HT-29 (cell line): ENCODE measurements around the gene ITGB2. TPM values are rescaled to one million over a fixed set of nuclear protein-coding genes. Genes with fewer than 3 reads are reported as not detected.
A peak's percentile ranks its signal among the peaks of the same experiment; 100 is the strongest.

Experiments used
- DNase-seq: peaks from one replicate; pipeline ENCODE4 v3.0.0-alpha.2; 2015; ENCODE audit warnings: low spot score
- total RNA-seq: library from RNA; depleted of rRNA; stranded (reverse); fragments of >200 nt; shearing (Covaris generic); gene quantifications from 2 replicates; pipeline ENCODE4 v1.2.3, GENCODE V29; 2014

Gene ITGB2
- total RNA-seq, 1 experiment from 2014 or later: not detected

DNA sequence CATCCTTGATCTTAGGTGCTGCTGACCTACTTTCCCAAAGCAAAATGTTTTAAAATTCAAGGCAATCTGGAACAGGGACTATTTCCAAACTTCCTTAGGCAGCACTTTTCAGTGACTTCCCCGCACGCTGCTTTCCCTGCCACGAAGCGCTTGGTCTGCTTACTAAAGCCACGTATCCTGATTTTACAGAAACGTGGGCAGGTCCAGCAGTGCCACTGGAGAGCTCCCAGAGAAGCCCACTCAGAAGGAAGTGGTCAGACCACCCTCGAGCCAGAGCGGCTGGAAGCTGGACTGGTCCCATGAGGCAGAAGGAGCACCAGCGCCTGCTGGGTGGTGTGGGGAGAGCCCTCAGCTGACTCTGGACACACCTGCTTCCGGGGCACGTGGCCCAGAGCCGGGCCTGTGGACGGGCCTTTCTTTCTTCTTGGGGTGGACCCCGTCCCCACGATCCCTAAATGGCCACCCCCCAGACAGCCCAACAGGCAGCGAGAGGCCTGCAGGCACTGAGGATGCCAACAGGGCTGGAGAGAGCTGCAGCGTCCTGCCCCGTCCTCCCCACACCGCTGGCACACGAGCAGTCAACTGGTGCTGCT lies 70.4 kb downstream of the ITGB2 start:
- no peak for DNase-seq

- DNase-seq: peak; percentile 31
These were observed 71.0 kb downstream of the ITGB2 start for GRCh38 chr21:44849616-44850130.

- DNase-seq: no peak
These were observed 71.7 kb downstream of the ITGB2 start for GRCh38 chr21:44848821-44849521.

- no peak for DNase-seq
These were observed 73.2 kb downstream of the ITGB2 start for GRCh38 chr21:44847261-44848056.

DNA sequence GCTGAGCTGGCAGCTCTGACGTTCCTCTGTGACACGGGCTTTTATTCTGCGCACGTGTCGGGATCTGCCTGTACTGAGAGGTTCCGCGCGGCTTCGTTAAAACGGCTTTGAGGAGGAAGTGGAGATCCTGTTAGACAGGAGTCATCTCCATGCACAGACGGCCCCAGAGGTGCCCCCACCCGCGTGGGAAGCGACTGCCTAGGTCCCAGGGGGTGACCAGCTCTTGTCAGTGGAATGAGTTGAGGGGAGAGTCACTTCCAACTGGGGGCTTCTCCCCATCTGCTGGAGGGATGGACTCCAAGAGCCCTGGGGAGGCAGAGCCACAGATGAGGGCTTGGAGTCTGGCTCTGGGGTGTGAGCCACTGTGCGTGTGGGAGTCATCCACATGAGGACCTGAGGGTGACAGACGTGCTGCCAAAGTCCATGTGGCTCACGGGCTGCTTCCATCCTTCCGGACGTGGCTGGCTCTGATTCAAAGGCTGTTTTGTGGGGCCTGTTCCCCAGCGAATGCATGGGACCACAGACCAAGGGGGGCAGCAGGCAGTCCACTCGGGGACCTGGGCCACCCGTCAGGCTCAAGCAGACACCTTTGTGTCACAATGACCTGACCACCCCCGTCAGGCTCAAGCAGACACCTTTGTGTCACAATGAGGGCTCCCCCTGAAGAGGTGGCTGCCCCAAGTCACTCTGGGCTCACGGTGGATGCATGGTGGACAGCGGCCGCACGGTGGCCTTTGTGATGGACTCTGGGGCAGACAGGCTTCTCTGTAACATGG lies 74.0 kb downstream of the ITGB2 start:
- peak; percentile 33 for DNase-seq

- no peak for DNase-seq
These were observed 74.5 kb downstream of the ITGB2 start for GRCh38 chr21:44846224-44846484.

GRCh38 chr21:44845418-44846223 lies 75.1 kb downstream of the ITGB2 start:
- DNase-seq: peak; percentile 30

DNA sequence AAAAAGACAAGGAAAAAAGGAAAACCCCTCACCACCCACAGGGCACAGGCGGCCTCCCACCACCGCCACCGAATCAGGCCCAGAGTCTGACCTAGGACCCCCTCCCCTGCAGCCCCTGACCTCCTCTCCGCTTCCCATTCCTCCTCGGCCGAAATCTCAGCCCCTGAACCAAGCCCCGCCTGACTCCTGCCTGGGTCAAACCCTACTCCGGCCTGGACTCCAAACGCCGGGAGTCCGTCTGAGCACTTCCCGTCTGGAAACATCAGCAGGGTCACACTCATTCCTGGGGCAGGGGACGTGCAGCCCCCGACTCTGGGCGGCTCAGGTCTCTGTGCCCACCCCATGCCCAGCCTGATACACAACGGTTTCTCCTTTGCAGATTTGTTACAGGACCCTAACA lies 76.4 kb downstream of the ITGB2 start:
- DNase-seq: no peak

DNA sequence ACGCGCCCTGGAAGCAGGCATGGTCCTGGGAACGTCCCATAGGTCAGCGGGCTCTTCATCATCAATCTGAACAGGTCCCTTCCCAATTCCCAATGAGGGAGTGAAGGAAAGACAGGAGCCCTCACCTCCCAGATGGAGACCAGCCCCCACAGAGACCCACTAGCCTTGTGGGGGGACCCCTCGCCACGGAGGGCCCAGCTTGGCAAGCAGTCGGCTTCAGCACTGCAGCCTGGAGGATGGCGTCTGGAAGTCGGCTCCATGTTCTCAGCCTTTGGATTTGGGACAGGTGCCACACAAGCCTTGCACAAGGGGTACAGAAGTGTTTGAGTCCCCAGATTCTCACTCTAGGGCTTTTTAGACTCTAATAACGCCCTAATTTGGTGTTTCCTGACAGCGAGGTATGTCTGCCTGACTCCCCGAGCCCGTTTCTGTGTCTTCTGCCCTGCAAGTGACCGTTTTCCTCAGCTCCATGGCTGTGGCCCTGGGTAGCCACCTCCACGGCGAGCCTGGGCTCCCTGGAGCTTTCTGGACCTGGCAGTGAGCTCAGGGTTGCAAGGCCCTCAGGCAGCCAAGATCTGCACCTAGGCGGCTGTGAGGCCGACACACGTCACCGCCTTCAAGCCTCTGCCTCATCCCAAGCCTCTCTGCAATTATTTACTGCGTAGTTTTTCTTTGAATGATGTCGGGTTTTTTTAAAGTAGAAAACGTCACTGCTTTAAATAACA lies 77.8 kb downstream of the ITGB2 start:
- DNase-seq: no peak

DNA sequence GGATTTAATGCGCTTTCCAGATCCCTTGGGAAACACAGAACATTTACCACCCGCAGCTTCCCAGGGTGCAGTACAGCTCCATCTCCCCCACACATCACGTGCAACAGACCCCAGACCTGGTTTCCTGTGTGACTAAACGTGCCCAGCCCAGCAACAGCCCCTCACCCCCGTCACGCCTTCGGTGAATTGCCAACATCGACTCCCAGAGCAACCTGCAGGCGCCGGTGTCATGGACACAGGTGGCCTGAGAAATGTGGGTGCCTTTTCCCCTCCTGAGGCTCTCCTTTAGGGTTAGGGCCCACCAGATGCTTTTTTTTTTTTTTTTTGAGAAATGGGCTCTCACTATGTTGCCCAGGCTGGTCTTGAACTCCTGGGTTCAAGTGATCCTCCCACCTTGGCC lies 78.6 kb downstream of the ITGB2 start:
- no peak for DNase-seq

DNA sequence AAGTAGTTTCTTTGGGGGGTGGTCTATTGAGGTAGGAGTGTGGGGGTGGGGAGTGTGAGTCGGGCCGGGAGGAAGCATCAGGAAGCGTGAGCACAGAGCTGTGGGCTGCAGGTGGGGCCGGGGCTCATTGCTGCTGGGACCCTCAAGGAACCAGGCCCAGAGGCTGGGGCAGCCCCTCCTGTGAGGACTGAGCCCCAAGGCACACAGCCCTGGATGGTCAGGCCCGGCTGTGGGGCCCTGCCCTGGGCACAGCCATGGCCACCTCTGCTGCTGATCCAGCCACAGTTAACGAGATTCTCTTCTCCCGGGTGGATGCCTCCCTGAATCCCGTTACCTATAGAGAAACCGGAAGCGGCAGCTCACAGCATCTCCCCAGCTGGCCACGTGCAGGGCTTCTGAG lies 79.9 kb downstream of the ITGB2 start:
- no peak for DNase-seq

DNA sequence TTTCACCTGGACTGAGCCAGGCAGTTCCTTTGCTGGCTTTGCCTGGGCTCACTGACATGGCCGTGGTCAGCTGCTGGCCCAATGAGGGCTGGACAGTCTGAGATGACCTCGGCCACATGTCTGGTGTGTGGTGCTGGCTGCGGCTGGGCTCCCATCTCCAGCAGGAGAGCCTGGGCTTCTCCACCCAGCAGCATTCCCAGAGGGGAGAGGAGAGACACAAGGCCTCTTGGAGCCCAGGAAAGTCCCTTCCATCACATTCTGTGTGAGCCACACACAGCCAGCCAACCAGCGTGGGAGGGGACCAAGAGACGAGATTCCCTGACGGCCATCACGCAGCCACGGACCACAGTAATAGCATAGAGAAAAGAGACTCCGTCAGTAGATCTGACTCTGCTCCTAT lies 81.7 kb downstream of the ITGB2 start:
- no peak for DNase-seq

DNA sequence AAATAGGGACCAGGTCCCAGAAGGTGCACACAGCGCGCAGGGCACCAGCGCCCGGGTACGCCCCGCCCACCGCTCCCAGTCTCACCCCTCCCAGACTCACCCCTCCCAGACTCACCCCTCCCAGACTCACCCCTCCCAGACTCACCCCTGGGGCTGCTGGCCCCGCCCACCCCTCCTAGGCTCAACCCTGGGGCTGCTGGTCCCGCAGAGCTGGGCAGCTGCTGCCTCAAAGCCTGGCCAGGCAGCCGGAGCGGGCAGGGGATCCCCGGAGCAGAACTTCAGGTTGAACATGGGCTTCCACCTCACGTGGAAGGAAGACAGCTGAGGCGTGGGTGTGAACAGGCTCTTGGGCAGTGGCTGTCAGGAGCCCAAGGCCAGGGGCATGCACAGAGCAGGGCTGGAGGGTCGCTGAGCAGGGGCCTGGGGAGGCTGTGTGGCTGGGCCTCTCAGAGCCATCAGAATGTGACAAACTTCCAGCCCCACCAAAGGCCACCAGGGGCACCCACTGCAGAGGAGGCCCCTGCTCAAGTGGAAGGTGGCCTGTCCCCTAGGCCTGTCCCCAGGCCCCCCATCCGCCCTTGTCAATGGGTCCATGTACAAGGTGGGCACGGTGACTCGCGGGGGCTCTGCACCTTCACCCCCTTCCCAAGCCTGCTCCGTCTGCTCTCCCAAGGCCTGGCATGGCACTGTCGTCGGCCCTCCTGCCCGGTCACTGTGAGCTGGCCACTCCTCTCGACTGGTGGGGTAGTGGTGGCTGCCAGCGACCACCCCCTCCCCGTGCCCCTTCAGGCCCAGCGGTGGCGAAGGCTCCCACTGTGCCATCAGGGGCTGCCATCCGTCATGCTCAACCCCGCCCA lies 82.4 kb downstream of the ITGB2 start:
- no peak for DNase-seq

- no peak for DNase-seq
These were observed 83.2 kb downstream of the ITGB2 start for GRCh38 chr21:44837537-44837936.

DNA sequence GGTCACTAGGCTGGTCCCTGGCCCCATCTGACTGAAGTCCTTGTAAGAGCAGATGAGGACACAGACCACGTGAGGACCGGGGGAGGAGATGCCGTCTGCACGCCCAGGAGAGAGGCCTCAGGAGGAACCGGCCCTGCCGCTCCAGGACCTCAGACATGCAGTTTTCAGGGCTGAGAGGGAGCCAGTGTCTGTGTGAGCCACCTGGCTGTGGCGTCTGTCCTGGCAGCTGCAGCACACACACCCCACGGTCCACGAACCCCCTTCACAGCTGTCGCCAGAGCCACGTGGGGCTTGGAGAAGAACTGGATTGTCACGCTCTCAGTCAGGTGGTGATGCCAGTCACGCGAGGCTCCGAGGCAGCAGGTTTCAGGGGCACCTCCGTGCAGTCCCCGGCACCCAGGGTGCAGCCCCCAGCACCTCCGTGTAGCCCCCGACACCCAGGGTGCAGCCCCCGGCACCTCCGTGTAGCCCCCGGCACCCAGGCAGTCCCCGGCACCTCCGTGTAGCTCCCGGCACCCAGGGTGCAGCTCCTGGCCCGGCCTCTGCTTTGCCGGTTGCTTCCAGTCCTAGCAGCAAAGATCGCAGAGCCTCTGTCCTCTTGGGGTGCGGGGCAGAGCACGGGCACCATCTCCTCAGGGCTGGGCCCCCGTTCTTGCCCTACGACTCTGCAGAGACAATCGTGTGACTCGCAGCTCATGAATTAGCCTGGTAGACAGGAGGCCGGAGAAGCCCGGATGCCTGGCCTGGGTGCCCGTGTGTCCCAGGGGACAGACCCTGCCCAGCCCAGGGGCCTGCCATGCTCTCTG lies 83.8 kb downstream of the ITGB2 start:
- peak; percentile 45 for DNase-seq

GRCh38 chr21:44836349-44836665 lies 84.4 kb downstream of the ITGB2 start:
- DNase-seq: no peak
